ENCODE results near the gene MAD1L1.

- no peak for TF ChIP-seq CTCF (IDR thresholded peaks at IDR 0.05; ENCODE audit: low read depth, low read length, missing input control)
- TF ChIP-seq GABPA (IDR thresholded peaks at IDR 0.05 in 1 of 2, conservative IDR thresholded peaks at IDR 0.05 in 1 of 2), result no peak
Measured at GRCh38 chr7:1770331-1770730, 462.4 kb downstream of the MAD1L1 start.
